ENCODE results near the gene COL8A1. TPM values are rescaled to one million over a fixed set of nuclear protein-coding genes. Genes with fewer than 3 reads are reported as not detected.

Gene COL8A1
- total and polyA plus RNA-seq, 9 of the 15 experiments (the other 6 are each of a cell fraction or from before 2014, with no cell fraction given): 0.07 TPM; not detected in 8

- TF ChIP-seq ZNF408 (CRISPR knock-in tag; IDR thresholded peaks at IDR 0.05; ENCODE audit: low read depth) (no peak), CC2D1A (IDR thresholded peaks at IDR 0.05) (no peak), TEAD2 (tag; IDR thresholded peaks at IDR 0.05) (no peak), TAF1 (IDR thresholded peaks at IDR 0.05; ENCODE audit: control insufficient read depth, extremely low read depth, insufficient read depth, low read length, severe bottlenecking) (no peak), RBM17 (IDR thresholded peaks at IDR 0.05; ENCODE audit: borderline replicate concordance, low read depth, low read length) (no peak), EGR1 (conservative IDR thresholded peaks at IDR 0.05) (0 out of 2 replicates have a peak, but pooled peaks have one; percentile 24), SMARCA4 (IDR thresholded peaks at IDR 0.05) (0 out of 2 replicates have a peak, but pooled peaks have one; percentile 15), ZEB2 (IDR thresholded peaks at IDR 0.05) (no peak), RBM39 (optimal IDR thresholded peaks at IDR 0.05; ENCODE audit: low read depth, low read length) (no peak), E2F5 (CRISPR knock-in tag; IDR thresholded peaks at IDR 0.05) (no peak), KHSRP (IDR thresholded peaks at IDR 0.05) (no peak), MEIS2 (IDR thresholded peaks at IDR 0.05; ENCODE audit: partially characterized antibody) (peak; percentile 17), ZBTB33 (CRISPR knock-in tag; IDR thresholded peaks at IDR 0.05) (no peak), RCOR1 (IDR thresholded peaks at IDR 0.05; ENCODE audit: borderline replicate concordance in 1 of 2, low read depth in 2 of 2, low read length in 2 of 2) (0 out of 4 replicates have a peak, but pooled peaks of 1 of the 2 experiments have one; percentile 11), ZNF263 (CRISPR knock-in tag; IDR thresholded peaks at IDR 0.05; ENCODE audit: borderline replicate concordance) (no peak), NCOA4 (IDR thresholded peaks at IDR 0.05; ENCODE audit: partially characterized antibody) (no peak), SOX6 (IDR thresholded peaks at IDR 0.05) (peak; percentile 23; the same call in 1 of the 2 replicates), NEUROD1 (IDR thresholded peaks at IDR 0.05; ENCODE audit: borderline replicate concordance, low read depth, low read length, partially characterized antibody) (no peak), ZNF436 (CRISPR knock-in tag; IDR thresholded peaks at IDR 0.05) (no peak), ZNF764 (CRISPR knock-in tag; IDR thresholded peaks at IDR 0.05; ENCODE audit: low read depth) (no peak), SMARCE1 (IDR thresholded peaks at IDR 0.05) (peak; percentile 71; the same call in 1 of the 2 replicates), MIER1 (IDR thresholded peaks at IDR 0.05; ENCODE audit: low read depth) (no peak), CAMTA2 (CRISPR knock-in tag; conservative IDR thresholded peaks at IDR 0.05) (no peak)
- TF ChIP-seq, protein P1, sequence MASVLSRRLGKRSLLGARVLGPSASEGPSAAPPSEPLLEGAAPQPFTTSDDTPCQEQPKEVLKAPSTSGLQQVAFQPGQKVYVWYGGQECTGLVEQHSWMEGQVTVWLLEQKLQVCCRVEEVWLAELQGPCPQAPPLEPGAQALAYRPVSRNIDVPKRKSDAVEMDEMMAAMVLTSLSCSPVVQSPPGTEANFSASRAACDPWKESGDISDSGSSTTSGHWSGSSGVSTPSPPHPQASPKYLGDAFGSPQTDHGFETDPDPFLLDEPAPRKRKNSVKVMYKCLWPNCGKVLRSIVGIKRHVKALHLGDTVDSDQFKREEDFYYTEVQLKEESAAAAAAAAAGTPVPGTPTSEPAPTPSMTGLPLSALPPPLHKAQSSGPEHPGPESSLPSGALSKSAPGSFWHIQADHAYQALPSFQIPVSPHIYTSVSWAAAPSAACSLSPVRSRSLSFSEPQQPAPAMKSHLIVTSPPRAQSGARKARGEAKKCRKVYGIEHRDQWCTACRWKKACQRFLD (CRISPR knock-in tag; IDR thresholded peaks at IDR 0.05): no peak
- TF ChIP-seq, protein P2, sequence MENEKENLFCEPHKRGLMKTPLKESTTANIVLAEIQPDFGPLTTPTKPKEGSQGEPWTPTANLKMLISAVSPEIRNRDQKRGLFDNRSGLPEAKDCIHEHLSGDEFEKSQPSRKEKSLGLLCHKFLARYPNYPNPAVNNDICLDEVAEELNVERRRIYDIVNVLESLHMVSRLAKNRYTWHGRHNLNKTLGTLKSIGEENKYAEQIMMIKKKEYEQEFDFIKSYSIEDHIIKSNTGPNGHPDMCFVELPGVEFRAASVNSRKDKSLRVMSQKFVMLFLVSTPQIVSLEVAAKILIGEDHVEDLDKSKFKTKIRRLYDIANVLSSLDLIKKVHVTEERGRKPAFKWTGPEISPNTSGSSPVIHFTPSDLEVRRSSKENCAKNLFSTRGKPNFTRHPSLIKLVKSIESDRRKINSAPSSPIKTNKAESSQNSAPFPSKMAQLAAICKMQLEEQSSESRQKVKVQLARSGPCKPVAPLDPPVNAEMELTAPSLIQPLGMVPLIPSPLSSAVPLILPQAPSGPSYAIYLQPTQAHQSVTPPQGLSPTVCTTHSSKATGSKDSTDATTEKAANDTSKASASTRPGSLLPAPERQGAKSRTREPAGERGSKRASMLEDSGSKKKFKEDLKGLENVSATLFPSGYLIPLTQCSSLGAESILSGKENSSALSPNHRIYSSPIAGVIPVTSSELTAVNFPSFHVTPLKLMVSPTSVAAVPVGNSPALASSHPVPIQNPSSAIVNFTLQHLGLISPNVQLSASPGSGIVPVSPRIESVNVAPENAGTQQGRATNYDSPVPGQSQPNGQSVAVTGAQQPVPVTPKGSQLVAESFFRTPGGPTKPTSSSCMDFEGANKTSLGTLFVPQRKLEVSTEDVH (IDR thresholded peaks at IDR 0.05; ENCODE audit: low read depth, partially characterized antibody): no peak
These were observed 206.9 kb downstream of the COL8A1 start (continued) for GRCh38 chr3:99845331-99845730.
